GM06990 (cell line): ENCODE results near the gene ABCA13.

Experiments
- DNase-seq: peaks from one replicate; pipeline ENCODE4 v3.0.0-alpha.2; 2011; ENCODE audit not compliant: insufficient read length; ENCODE audit errors: extremely low read depth
- H3K27me3 ChIP-seq: replicated peaks from 2 replicates; pipeline ENCODE4 v1.6.0; 2011; ENCODE audit warnings: low read length; ENCODE audit not compliant: control insufficient read depth, insufficient read depth
- H3K36me3 ChIP-seq: 2 replicates; pipeline ENCODE4 v1.5.1; 2011; ENCODE audit warnings: low read length; ENCODE audit not compliant: control insufficient read depth, insufficient read depth
- H3K4me3 ChIP-seq: replicated peaks from 2 replicates; pipeline ENCODE4 v1.5.1; 2011; ENCODE audit warnings: low read depth, mild to moderate bottlenecking, control low read depth, low read length
- TF ChIP-seq, protein P1 (sequence below): IDR thresholded peaks from 2 replicates; pipeline ENCODE4 v1.5.1; 2011; ENCODE audit warnings: low read length, control low read depth, mild to moderate bottlenecking, inconsistent platforms; ENCODE audit not compliant: insufficient read depth, poor library complexity, severe bottlenecking

ABCA13 gene

DNA sequence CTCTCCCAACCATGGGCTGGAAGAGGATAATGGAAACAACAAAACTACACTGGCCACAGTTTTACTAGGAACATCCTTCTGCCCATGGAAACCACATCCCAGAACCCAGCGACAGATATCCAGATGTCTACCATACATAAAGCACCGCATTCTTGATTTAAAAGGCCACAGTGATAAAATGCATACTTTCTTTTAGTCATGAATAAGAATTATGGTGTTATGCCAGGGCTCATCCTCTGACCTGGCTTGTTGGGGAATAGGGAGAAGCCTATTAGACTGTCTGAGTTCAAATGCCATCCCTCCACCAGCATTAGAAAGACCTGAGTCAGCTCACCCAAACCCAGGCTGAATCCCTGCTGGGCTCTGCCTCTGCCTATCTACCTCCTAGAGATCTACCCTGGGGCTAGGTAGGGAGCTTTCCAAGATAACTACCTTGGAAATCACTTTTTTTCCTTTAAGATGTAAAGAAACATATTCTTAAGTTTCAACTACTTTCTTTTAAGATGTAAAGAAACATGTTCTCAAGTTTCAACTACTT, 5.2 kb downstream of the ABCA13 start:
- DNase-seq: no peak
- TF ChIP-seq, protein P1, sequence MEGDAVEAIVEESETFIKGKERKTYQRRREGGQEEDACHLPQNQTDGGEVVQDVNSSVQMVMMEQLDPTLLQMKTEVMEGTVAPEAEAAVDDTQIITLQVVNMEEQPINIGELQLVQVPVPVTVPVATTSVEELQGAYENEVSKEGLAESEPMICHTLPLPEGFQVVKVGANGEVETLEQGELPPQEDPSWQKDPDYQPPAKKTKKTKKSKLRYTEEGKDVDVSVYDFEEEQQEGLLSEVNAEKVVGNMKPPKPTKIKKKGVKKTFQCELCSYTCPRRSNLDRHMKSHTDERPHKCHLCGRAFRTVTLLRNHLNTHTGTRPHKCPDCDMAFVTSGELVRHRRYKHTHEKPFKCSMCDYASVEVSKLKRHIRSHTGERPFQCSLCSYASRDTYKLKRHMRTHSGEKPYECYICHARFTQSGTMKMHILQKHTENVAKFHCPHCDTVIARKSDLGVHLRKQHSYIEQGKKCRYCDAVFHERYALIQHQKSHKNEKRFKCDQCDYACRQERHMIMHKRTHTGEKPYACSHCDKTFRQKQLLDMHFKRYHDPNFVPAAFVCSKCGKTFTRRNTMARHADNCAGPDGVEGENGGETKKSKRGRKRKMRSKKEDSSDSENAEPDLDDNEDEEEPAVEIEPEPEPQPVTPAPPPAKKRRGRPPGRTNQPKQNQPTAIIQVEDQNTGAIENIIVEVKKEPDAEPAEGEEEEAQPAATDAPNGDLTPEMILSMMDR: no peak

DNA sequence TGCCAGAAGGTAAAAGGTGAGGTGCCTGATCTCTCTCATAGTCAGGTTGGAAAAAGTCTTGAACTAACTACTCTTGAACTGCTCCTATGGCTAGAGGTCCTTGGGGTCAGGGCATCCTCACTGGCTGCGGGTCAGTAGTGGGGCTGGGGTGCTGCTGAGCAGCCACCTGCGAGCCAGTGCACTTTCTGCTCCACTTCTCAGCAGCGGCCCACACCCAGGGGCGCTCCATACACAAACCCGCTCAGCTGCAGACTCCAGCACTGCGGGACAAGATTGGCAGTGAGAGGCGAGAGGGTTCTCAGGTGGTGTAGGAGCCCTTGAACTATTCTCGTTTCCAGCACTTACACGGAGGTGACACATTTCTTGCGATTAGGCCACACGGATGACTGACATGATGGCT, 6.0 kb downstream of the ABCA13 start:
- no peaks in the 10 kb centered on the region; the same call in 1 of the 2 replicates for H3K27me3 ChIP-seq
- H3K4me3 ChIP-seq: no peak overlapping the region
- DNase-seq: no peak
- TF ChIP-seq, protein P1: no peak
- no peaks in the 10 kb centered on the region for H3K36me3 ChIP-seq

More for the DNA sequence above, 5.2 kb downstream of the ABCA13 start:
- Histone ChIP-seq H3K4me3 (no peak overlapping the region), H3K36me3 (no peaks in the 10 kb centered on the region), H3K27me3 (no peaks in the 10 kb centered on the region; the same call in 1 of the 2 replicates)

DNA sequence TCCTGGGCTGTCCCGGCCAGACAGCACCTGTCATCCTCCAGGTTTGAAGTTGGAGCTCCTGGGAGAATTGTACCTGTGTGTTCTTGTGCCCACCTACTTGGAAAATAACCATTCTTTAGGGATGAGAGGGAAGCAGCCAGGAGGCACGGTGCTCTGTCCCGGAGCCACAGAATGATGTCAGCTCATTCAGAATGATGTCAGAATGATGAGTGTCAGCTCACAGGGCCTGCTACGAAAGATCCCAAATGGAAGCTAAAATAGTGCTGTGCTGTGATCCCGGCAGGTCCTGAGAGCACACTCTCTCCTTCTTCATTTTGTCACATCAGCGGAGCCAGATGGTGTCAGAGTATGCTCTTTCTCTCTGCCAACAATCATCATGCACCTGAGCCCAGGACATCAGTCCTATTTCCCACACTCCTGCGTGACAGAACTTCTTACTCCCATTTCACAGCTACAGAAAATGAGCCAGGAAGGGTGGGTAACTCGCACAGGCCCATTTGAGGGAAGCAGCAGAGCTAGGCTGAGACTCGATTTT, 8.3 kb downstream of the ABCA13 start:
- no peaks in the 10 kb centered on the region; the same call in 1 of the 2 replicates for H3K27me3 ChIP-seq
- no peak for DNase-seq
- TF ChIP-seq, protein P1: no peak
- H3K36me3 ChIP-seq: no peaks in the 10 kb centered on the region
- no peak overlapping the region for H3K4me3 ChIP-seq

DNA sequence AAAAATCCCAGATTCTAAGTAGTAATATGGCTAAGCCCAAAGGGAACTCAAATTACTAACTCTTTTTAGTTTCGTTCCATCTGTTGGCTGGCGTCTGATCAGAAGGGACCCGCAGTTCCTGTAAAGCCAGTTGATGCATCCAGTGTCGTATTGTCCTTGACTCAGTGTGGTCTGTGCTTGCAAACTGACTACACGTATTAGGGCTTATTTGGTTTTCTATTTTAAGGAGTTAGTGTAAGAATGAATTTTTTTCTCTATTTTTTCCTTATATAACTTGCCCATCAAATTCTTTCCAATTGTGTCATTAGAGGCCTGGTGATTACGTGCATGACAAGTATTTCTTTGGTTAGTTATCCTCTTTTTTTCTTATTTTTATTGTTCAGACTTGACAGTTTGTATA, 9.7 kb downstream of the ABCA13 start:
- no peaks in the 10 kb centered on the region; the same call in 1 of the 2 replicates for H3K27me3 ChIP-seq
- DNase-seq: no peak
- no peaks in the 10 kb centered on the region for H3K36me3 ChIP-seq
- H3K4me3 ChIP-seq: no peak overlapping the region
- TF ChIP-seq, protein P1: no peak

DNA sequence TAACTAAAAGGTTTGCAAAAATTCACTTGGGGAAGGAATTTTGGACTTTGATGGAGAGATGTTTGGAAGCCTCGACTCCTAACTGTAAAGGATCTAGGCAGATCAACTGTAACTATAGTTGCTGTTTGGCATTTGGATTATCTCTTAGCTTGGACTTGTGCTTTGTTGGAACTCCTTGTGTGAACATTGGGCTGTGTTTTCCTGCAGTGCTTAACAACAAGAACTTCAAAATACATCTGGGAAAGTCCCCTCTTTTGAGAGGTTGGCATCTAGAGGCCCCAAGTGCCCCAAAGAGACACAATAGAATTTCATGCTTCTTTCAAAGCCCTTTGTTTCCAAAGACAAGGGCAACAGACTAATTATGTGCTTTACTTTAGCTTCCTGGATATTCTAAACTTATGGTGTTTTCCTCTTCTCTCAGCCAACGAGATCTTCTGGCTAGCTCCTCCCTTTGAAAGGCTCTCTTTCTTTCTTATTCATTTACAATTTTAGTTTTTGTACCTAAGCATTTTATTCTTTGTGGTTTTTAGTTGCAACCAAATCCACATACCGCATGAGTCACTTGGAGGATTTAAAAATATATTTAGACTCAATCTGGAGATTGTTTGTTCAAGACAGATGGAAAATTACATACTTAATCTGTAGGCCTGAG, 11.6 kb downstream of the ABCA13 start:
- Histone ChIP-seq H3K36me3 (no peaks in the 10 kb centered on the region), H3K4me3 (no peak overlapping the region), H3K27me3 (no peaks in the 10 kb centered on the region; the same call in 1 of the 2 replicates)
- DNase-seq: no peak
- TF ChIP-seq, protein P1: no peak
